C4-2B (cell line): ENCODE results near the gene MKLN1.

Source experiments
- ZFX ChIP-seq: fragments of 450-650 bp; IDR thresholded peaks from 2 replicates; pipeline ENCODE4 v1.6.1; 2017
- TF ChIP-seq, protein P1 (sequence below): fragments of 450-650 bp; conservative IDR thresholded peaks from 2 replicates; pipeline ENCODE4 v1.5.1; 2017; ENCODE audit warnings: mild to moderate bottlenecking

DNA sequence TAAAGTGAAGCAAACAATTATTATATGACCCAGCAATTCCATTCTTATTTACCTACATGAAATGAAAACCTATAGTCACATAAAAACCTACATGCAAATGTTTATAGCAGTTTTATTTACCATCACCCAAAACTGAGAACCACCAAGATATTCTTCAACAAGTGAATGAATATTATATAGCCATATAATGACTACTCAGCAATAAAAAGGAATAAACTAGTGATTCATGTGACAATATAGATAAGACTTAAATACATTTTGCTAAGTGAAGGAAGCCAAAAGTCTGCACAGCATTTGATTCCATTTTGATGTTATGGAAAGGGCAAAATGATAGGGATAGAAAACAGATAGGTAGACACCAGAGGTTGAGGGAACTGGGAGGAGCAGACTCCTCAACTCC lies 197.0 kb downstream of the MKLN1 start:
- TF ChIP-seq, protein P1, sequence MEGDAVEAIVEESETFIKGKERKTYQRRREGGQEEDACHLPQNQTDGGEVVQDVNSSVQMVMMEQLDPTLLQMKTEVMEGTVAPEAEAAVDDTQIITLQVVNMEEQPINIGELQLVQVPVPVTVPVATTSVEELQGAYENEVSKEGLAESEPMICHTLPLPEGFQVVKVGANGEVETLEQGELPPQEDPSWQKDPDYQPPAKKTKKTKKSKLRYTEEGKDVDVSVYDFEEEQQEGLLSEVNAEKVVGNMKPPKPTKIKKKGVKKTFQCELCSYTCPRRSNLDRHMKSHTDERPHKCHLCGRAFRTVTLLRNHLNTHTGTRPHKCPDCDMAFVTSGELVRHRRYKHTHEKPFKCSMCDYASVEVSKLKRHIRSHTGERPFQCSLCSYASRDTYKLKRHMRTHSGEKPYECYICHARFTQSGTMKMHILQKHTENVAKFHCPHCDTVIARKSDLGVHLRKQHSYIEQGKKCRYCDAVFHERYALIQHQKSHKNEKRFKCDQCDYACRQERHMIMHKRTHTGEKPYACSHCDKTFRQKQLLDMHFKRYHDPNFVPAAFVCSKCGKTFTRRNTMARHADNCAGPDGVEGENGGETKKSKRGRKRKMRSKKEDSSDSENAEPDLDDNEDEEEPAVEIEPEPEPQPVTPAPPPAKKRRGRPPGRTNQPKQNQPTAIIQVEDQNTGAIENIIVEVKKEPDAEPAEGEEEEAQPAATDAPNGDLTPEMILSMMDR: no peak
- no peak for TF ChIP-seq ZFX
